NCI-H748 (cell line): ENCODE results near the gene NID1.
"Not testable (repeated sequence)": the region's sequence is repeated elsewhere in the genome, so short reads cannot be mapped to it uniquely, and the experiment has no call there.

Experiments
- DNase-seq: peaks from one replicate; lab custom pipeline; 2025; ENCODE audit not compliant: unreplicated experiment; lab: John Stamatoyannopoulos, UW

NID1 gene

GRCh38 chr1:236033336-236033735 is 31.6 kb downstream of the NID1 start:
- DNase-seq: no peak

- DNase-seq: no peak
Observed at GRCh38 chr1:236030534-236030933, 34.4 kb downstream of the NID1 start.

GRCh38 chr1:236029428-236029940 is 35.4 kb downstream of the NID1 start:
- DNase-seq: no peak

GRCh38 chr1:236027104-236027503 is 37.8 kb downstream of the NID1 start:
- no peak for DNase-seq

GRCh38 chr1:236025836-236026235 is 39.1 kb downstream of the NID1 start:
- DNase-seq: no peak

GRCh38 chr1:236024641-236025040 is 40.2 kb downstream of the NID1 start:
- no peak for DNase-seq

GRCh38 chr1:236023926-236024565 is 40.8 kb downstream of the NID1 start:
- DNase-seq: no peak

- no peak for DNase-seq
Observed at GRCh38 chr1:236021424-236022135, 43.3 kb downstream of the NID1 start.

GRCh38 chr1:236020359-236021219 is 44.3 kb downstream of the NID1 start:
- DNase-seq: no peak

GRCh38 chr1:236018885-236019453 is 45.9 kb downstream of the NID1 start:
- no peak for DNase-seq

GRCh38 chr1:236016782-236017400 is 48.0 kb downstream of the NID1 start:
- DNase-seq: no peak

GRCh38 chr1:236016083-236016482 is 48.8 kb downstream of the NID1 start:
- no peak for DNase-seq

GRCh38 chr1:236015539-236015938 is 49.4 kb downstream of the NID1 start:
- no peak for DNase-seq

- no peak for DNase-seq
Observed at GRCh38 chr1:236013330-236013729, 51.6 kb downstream of the NID1 start.

GRCh38 chr1:236011641-236012040 is 53.2 kb downstream of the NID1 start:
- no peak for DNase-seq

- no peak for DNase-seq
Observed at GRCh38 chr1:236010443-236010842, 54.4 kb downstream of the NID1 start.

- DNase-seq: no peak
Observed at GRCh38 chr1:236009857-236010256, 55.0 kb downstream of the NID1 start.

- no peak for DNase-seq
Observed at GRCh38 chr1:236009191-236009590, 55.7 kb downstream of the NID1 start.

- DNase-seq: no peak
Observed at GRCh38 chr1:236007781-236008180, 57.1 kb downstream of the NID1 start.

- not testable (repeated sequence) for DNase-seq
Observed at GRCh38 chr1:236003058-236003457, 61.8 kb downstream of the NID1 start.

- DNase-seq: no peak
Observed at GRCh38 chr1:236002572-236002971, 62.3 kb downstream of the NID1 start.
